Measurements from ENCODE around the gene VPS33A.
"Not testable (repeated sequence)": the region's sequence is repeated elsewhere in the genome, so short reads cannot be mapped to it uniquely, and the experiment has no call there.

VPS33A gene

DNA sequence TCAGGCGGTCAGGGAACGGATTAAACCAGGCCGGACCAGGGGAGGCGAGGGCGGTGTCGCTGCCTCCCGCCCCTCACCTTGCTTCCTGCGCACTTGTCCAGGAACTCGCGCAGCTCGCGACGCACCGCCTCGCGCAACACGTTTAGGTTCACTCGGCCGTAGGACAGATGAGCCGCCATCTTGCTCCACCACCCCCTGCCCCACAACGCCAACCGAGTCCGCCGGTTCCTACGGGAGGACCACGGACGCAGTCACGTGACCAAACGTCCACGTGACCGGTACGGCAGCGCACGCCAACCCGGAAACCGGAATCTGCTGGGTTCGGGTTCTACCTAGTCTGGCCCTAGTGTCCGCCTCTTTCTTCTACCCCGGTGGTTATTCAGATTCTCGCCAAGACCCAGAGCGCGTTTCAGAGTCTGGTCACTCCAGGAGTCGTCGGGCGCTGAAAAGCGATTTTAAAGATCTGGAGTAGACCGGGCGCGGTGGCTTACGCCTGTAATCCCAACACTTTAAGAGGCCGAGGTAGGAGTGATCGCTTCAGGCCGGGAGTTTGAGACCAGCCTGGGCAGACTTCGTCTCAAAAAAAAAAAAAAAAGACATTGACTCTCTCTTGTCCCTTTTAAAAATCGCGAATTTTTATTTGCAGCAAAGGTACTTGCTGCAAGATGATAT lies at the start of gene VPS33A:
TSS of gene VPS33A (minus strand) at position 265 of the 672 bp plus-strand sequence. CDS start at position 179, 86 bp downstream.
- peak; percentile 88 to 93 for DNase-seq (ENCODE audit: low read depth in 2 of 2)

DNA sequence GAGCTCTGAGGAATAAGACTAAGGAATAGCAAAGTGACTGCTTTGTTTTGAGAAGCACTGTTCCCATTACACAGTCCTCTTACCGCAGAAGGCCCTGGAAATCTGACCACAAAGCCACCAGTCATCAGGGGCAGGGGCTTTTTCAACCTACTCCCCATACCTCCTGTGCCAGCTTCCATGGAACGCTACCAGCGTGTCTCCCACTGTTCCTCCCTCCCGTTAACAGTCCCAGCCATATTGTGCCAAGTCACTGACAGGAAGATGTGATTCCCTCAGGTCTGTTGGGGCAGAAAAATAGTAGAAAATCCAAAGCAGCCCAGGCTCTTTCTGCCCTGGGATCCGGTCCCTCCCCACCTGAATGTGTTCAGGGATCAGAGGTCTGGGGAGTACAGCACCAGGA lies 46.6 kb upstream of the VPS33A start:
- DNase-seq (ENCODE audit: low read depth in 2 of 2): no peak

DNA sequence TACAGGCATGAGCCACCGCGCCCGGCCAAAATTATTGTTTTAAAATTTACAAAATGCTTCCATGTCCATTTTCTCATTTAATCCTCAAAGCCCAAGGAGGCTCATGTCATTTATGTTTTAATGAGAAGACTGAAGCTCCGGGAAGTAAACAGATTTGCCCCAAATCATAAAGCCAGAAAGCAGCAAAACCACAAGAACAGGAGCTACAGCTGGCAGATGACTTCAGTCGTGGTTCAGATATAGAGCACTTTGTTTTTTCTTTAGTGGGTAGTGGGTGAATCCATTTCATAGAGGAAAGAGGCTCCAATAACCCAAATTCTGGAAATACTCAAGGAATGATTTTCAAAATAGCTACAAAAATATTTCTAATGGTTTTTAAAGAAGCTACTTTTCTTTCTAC lies 45.4 kb upstream of the VPS33A start:
- no peak for DNase-seq (ENCODE audit: low read depth in 2 of 2)

- no peak for DNase-seq (ENCODE audit: low read depth in 2 of 2)
Measured at GRCh38 chr12:122310626-122311333, 44.5 kb upstream of the VPS33A start.

DNA sequence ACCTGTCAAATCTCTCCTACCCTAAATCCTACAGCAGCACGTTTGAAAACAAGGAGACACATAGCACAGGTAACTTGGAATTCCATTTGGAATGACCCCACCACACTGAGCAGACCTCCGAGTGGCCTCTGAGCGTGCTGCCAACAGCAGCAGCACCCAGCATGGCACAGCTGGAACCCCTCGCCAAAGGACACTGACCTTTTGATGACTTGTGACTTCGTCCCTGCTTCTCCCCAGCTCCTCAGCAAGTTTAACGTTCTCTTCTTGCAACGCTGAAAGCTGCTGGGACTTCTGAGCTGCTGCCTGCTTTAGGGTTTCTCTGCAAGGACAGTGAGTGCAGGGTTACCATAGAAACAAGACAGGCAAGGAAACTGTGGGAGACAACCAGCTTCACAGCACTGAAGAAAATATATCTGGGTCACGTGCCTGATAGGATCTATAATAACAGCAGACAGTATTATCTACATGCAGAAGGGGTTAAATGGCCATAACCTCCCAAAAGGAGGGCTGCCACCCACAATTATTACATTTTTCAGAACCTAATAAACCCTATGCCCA lies 43.3 kb upstream of the VPS33A start:
- DNase-seq (ENCODE audit: low read depth in 2 of 2): no peak

DNA sequence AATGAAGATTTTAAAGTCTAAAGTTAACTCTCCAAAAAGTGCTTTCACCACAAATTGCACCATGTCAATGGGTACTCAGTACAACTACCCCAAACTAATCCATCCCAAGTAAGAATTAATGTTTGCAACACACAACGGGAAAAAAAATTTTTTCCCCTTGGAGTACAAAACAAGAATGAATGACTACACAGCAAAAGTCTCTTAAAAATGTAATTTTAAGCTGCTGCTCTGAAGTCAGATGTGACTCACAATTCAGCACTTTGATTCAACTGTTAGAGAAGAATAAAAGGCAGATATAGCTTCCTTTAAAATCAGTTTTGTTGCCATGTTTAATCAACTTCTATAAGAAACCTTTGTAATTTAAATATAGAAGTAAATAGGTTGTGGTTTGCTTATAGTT lies 42.5 kb upstream of the VPS33A start:
- no peak for DNase-seq (ENCODE audit: low read depth in 2 of 2)

DNA sequence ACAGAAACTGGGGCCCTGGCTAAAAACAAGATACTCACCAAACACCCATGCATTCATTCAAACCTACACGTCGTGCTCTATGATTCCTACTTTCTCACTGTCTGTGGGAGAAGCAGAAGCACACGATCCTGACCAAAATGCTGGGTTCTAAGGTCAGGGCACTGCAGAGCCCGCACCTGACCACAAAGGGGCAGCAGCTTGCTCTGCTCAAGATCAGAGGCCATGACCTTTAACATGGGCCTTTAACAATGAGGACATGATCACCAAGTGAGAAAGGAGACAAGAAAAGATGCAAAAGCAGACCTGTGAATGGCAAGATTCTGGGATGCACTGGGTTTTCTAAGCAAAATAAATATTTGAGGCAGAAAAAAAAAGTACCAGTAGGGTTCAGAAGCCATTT lies 40.1 kb upstream of the VPS33A start:
- no peak for DNase-seq (ENCODE audit: low read depth in 2 of 2)

- no peak for DNase-seq (ENCODE audit: low read depth in 2 of 2)
Measured at GRCh38 chr12:122304924-122305323, 38.6 kb upstream of the VPS33A start.

DNA sequence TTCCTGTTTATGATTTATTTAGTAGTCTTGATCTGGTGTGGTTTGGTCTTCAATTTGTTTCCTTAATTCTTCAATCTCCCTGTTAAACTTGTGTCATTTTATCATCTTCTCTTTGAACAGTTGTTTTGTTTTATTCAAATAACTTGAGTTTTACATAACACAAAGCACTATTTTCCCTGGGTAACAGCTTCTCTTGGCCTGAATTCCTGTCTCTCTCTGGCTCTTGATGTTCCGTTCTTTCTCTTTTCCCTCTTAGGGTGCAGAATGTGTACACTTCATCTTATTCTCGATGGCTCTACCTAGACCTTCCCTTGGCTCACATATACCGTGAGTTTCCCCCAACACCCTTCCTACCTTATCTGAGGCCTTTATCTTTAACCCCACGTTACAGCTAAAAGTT lies 36.8 kb upstream of the VPS33A start:
- DNase-seq (ENCODE audit: low read depth in 2 of 2): no peak

- no peak for DNase-seq (ENCODE audit: low read depth in 2 of 2)
Measured at GRCh38 chr12:122298071-122298748, 31.9 kb upstream of the VPS33A start.

DNA sequence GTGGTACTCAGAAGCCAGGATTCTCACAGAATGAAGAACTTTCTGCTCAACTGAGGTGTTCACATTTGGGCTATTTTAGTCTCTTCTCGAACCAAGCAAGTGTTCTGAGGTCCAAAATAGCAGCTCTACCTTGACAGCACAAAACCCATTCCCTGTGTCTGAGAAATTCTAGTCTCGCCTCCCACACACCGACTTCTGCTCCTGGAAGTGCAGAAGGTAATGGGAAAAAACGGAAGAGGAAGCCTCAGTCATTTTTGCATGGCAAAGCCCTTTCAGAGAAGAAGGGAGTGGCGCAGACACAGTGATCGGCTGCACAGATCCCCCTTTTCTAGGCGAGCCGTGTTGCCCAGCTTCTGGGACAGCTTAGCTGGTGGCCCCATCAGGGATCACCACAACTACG lies 31.2 kb upstream of the VPS33A start:
- DNase-seq (ENCODE audit: low read depth in 2 of 2): no peak

DNA sequence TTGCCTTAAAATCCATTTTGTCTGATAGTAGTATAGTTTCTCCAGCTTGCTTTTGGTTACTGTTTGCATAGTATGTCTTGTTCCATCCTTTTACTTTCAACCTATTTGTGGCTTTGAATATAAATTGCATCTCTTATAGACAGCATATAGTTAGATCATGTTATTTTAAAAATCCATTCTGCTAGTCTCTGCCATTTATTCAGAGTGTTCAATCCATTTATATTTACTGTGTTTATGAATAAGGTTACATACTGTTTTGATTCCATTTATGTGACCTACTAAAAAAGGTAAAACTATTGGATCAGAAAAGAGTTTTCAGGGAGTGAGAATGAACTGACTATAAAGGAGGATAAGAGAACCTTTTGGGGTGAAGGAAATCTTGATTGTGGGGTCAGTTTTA lies 29.6 kb upstream of the VPS33A start:
- DNase-seq (ENCODE audit: low read depth in 2 of 2): no peak

DNA sequence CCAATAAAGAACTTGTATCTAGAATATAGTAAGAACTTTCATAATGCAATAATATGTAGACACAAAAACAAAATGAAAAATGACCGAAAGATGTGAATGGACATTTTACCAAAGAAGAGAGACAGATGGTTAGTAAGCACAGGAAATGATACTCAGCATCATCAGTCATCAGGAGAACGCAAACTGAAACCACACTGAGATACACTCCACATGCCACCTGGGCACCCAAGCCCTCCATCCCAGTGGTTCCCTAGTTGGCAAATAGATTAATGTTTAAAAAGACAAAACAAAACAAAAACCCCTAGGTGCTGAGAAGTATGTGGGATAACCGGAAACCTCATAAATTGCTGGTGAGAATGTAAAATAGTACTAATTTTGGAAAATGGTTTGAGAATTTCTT lies 26.8 kb upstream of the VPS33A start:
- DNase-seq (ENCODE audit: low read depth in 2 of 2): no peak

DNA sequence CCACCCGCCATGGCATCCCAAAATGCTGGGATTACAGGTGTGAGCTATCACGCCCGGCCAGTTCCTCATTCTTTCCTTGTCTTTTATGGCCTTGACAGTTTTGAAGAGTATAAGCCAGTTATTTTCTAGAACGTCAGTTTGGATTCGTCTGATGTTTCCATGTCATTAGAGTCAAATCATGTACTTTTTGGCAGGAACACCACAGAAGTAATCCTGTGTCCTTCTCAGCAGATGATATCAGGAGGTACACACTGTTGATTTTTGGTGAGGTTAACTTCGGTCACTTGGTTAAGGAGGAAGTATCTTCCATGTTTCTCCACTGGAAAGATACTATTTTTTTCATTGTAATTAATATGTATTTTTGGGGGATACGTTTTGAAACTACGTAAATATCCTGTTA lies 25.1 kb upstream of the VPS33A start:
- no peak for DNase-seq (ENCODE audit: low read depth in 2 of 2)

GRCh38 chr12:122283680-122284079 lies 17.4 kb upstream of the VPS33A start:
- no peak for DNase-seq (ENCODE audit: low read depth in 2 of 2)

- DNase-seq (ENCODE audit: low read depth in 2 of 2): no peak
Measured at GRCh38 chr12:122282061-122282460, 15.8 kb upstream of the VPS33A start.

GRCh38 chr12:122276242-122276641 lies 9.9 kb upstream of the VPS33A start:
- no peak for DNase-seq (ENCODE audit: low read depth in 2 of 2)

- DNase-seq (ENCODE audit: low read depth in 2 of 2): no peak
Measured at GRCh38 chr12:122275459-122275858, 9.2 kb upstream of the VPS33A start.

DNA sequence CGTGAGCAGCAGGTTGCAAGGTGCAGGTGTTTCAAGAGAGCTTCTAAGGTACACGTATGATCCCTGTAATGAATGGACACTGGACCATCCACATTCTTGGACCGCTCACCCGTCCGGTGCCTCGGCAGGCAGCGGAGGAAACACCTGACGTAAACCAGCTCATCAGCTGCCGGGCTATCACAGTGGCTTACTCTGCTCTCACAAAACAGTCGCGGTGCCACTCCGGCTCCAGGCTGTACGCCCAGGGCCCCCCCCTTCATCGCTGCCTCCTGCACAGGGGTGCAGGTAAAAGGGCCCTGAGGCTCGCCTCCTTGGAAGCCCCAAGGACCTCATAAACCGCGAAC lies 436 bp downstream of the VPS33A start:
- DNase-seq (ENCODE audit: low read depth in 2 of 2): peak in 1 of 2 donors; percentile 17

- no peak for DNase-seq (ENCODE audit: low read depth in 2 of 2)
Measured at GRCh38 chr12:122265476-122265875, 818 bp downstream of the VPS33A start.

- not testable (repeated sequence) for DNase-seq (ENCODE audit: low read depth in 2 of 2)
Measured at GRCh38 chr12:122260735-122261134, 5.6 kb downstream of the VPS33A start.

DNA sequence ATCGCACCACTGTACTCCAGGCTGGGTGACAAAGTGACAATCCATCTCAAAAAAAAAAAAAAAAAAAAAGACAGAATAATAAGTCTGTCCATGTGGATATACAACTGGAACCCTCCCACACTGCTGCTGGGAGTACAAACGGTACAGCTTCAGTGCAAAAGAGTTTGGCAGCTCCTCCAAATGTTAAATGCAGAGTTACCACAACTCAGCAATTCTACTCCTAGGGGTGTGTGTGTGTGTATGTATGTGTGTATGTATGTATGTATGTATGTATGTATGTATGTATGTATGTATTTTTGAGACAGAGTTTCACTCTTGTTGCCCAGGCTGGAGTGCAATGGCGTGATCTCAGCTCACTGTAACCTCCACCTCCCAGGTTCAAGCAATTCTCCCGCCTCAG lies 7.4 kb downstream of the VPS33A start:
- DNase-seq (ENCODE audit: low read depth in 2 of 2): not testable (repeated sequence)

- DNase-seq (ENCODE audit: low read depth in 2 of 2): not testable (repeated sequence)
Measured at GRCh38 chr12:122258462-122258861, 7.8 kb downstream of the VPS33A start.

Data from activated CD4-positive, alpha-beta T cell treated with anti-CD3 and anti-CD28 coated beads for 24 hours (primary cell).